Sigmoid colon (tissue), 7 donors: ENCODE measurements around the gene CD101. TPM values are rescaled to one million over a fixed set of nuclear protein-coding genes. Genes with fewer than 3 reads are reported as not detected.
A peak's percentile ranks its signal among the peaks of the same experiment; 100 is the strongest.

ENCODE experiments used
- DNase-seq: peaks from one replicate; pipeline ENCODE4 v3.0.0-alpha.2; 2019
- H3K27ac ChIP-seq, 4 donors: fragments of 200-600 bp; sonication (generic); one replicate each; pipeline ENCODE4 v1.5.1; 2016 to 2019; ENCODE audit warnings: mild to moderate bottlenecking in 1 of 4
- H3K27me3 ChIP-seq, 3 donors: fragments of 200-600 bp; sonication (generic); one replicate each; pipeline ENCODE4 v1.5.1; 2019; ENCODE audit warnings: mild to moderate bottlenecking in 1 of 3
- H3K36me3 ChIP-seq, 4 donors: fragments of 200-600 bp; sonication (generic); one replicate each; pipeline ENCODE4 v1.5.1; 2016 to 2019
- H3K4me1 ChIP-seq, 4 donors: fragments of 200-600 bp; sonication (generic); one replicate each; pipeline ENCODE4 v1.5.1; 2017 to 2019
- H3K4me3 ChIP-seq, 4 donors: fragments of 200-600 bp; sonication (generic); one replicate each; pipeline ENCODE4 v1.5.1; 2017 to 2019; ENCODE audit warnings: mild to moderate bottlenecking in 2 of 4, moderate library complexity in 1 of 4
- H3K9me3 ChIP-seq, 4 donors: fragments of 200-600 bp in 3 of 4; sonication (generic) in 3 of 4; one replicate each; pipeline versions ENCODE4 v1.5.1 to v1.6.1; 2013 to 2019
- CTCF ChIP-seq, 4 experiments: fragments of 450-650 bp in 3 of 4; fragments of 200-600 bp in 1 of 4; IDR thresholded peaks; one replicate each; pipeline ENCODE4 v1.5.1; 2016 to 2019; ENCODE audit warnings: antibody characterized with exemption in 4 of 4, mild to moderate bottlenecking in 3 of 4, moderate library complexity in 2 of 4
- EP300 ChIP-seq, 4 donors: sonication (generic); formaldehyde crosslinking; IDR thresholded peaks; one replicate each; pipeline ENCODE4 v1.6.1; 2017; ENCODE audit warnings: antibody characterized with exemption in 4 of 4
- POLR2A ChIP-seq, 2 donors: fragments of 450-650 bp; IDR thresholded peaks; one replicate each; pipeline ENCODE4 v1.6.1; 2016; ENCODE audit warnings: antibody characterized with exemption in 2 of 2, mild to moderate bottlenecking in 2 of 2, moderate library complexity in 2 of 2
- POLR2AphosphoS5 ChIP-seq, 4 donors: sonication (generic); formaldehyde crosslinking; IDR thresholded peaks; one replicate each; pipeline ENCODE4 v1.6.1; 2017; ENCODE audit warnings: antibody characterized with exemption in 4 of 4
- WGBS, 2 donors: extraction: QIAGEN DNeasy Blood & Tissue Kit; methylation state at CpG; one replicate each; pipeline ENCODE4 v1.1.7; 2013; 5-methylcytosine and 5-hydroxymethylcytosine counted together
- intact Hi-C: fragments of 100-400 bp; cut with DNase I; formaldehyde crosslinking; loops from one replicate; pipeline ENCODE4 v1.15.1; 2023
- polyA plus RNA-seq, 3 donors: library from polyadenylated mRNA; stranded (reverse); fragments of 200-250 nt; gene quantifications; one replicate each; pipeline ENCODE4 v1.2.3, GENCODE V29; 2013
- total RNA-seq, 4 donors: library from RNA; depleted of rRNA; stranded (reverse); fragments of >200 nt; gene quantifications; one replicate each; pipeline ENCODE4 v1.1.0, GENCODE V29; 2016
- donor health status: healthy with polysubstance abuse.
- donor health status: Bipolar disorder and iron deficiency.
- donor health status: healthy.

The CD101 gene
- total and polyA plus RNA-seq, 7 donors = 0.60 to 1.7 (median 1.1) TPM

- Histone ChIP-seq H3K9me3 (no peaks in the 10 kb centered on the region), H3K27ac (peak overlapping the region in 1 of 4 donors; percentile 70), H3K27me3 (no peaks in the 10 kb centered on the region), H3K36me3 (no peaks in the 10 kb centered on the region), H3K4me1 (peaks cover 0 to 10% (median 7%) of the 10 kb centered on the region in 4 donors), H3K4me3 (no peak overlapping the region)
- intact Hi-C loops = loop anchor here (2.0 to 5.0 kb wide), 3 partner anchors 147 to 487 kb away; partner anchors contain the start of gene CD58
- DNase-seq = no peak
- TF ChIP-seq POLR2A (IDR thresholded peaks at IDR 0.05) (no peak), POLR2AphosphoS5 (IDR thresholded peaks at IDR 0.05) (no peak), EP300 (IDR thresholded peaks at IDR 0.05) (no peak), CTCF (IDR thresholded peaks at IDR 0.05) (no peak)
- 7 to 26% methylated on average over 4 of the region's 4 CpGs for WGBS, 2 donors
These were observed 57.2 kb downstream of the CD101 start for GRCh38 chr1:117058810-117059209.

GRCh38 chr1:117059334-117059677 lies 57.7 kb downstream of the CD101 start:
- WGBS, 2 donors = 1% methylated on average over 18 of the region's 18 CpGs
- H3K27me3 ChIP-seq = no peaks in the 10 kb centered on the region
- peak overlapping the region in 3 of 4 donors; percentile 60 to 89 (median 64) for H3K4me3 ChIP-seq
- TF ChIP-seq POLR2AphosphoS5 (IDR thresholded peaks at IDR 0.05) (no peak), POLR2A (IDR thresholded peaks at IDR 0.05) (no peak), EP300 (IDR thresholded peaks at IDR 0.05) (no peak), CTCF (IDR thresholded peaks at IDR 0.05) (no peak)
- H3K27ac ChIP-seq = peak overlapping the region in 3 of 4 donors; percentile 70 to 87 (median 77)
- intact Hi-C loops = loop anchor here (2.0 to 5.0 kb wide), 3 partner anchors 147 to 487 kb away; partner anchors contain the start of gene CD58
- H3K9me3 ChIP-seq = no peaks in the 10 kb centered on the region
- no peak for DNase-seq
- peaks cover 0 to 10% (median 7%) of the 10 kb centered on the region in 4 donors for H3K4me1 ChIP-seq
- no peaks in the 10 kb centered on the region for H3K36me3 ChIP-seq

GRCh38 chr1:117059678-117060440 lies 58.3 kb downstream of the CD101 start, which contains the start of gene TTF2:
TSS of gene TTF2 (plus strand) at chr1:117060326. CDS start at chr1:117060347, 21 bp downstream.
- intact Hi-C loops = loop anchor here (2.0 to 5.0 kb wide), 5 partner anchors 61 to 488 kb away; partner anchors contain the start of genes CD58, MAN1A2 and TRIM45

More at GRCh38 chr1:117059678-117060440, 58.3 kb downstream of the CD101 start, which contains the start of gene TTF2:
- Histone ChIP-seq H3K27me3 (no peaks in the 10 kb centered on the region), H3K4me1 (peaks cover 0 to 10% (median 7%) of the 10 kb centered on the region in 4 donors), H3K4me3 (peak within 1 kb of the TSS; percentile 57 to 89 (median 62)), H3K36me3 (no peaks in the 10 kb centered on the region), H3K27ac (peak within 1 kb of the TSS; percentile 70 to 87 (median 79)), H3K9me3 (no peaks in the 10 kb centered on the region)
- WGBS, 2 donors = 1% methylated on average over 48 of the region's 48 CpGs
- peak; percentile 97 for DNase-seq
- TF ChIP-seq CTCF (IDR thresholded peaks at IDR 0.05) (peak in 2 of 4 experiments; percentile 21 to 35), EP300 (IDR thresholded peaks at IDR 0.05) (no peak), POLR2A (IDR thresholded peaks at IDR 0.05) (no peak), POLR2AphosphoS5 (IDR thresholded peaks at IDR 0.05) (peak in 2 of 4 donors; percentile 34 to 54)
